Lower leg skin (tissue), 4 donors: ENCODE measurements around the gene UQCRQ. TPM values are rescaled to one million over a fixed set of nuclear protein-coding genes. Genes with fewer than 3 reads are reported as not detected.

Experiments
- DNase-seq, 2 donors: peaks; one replicate each; pipeline ENCODE4 v3.0.0-alpha.2; 2019; ENCODE audit warnings: low spot score in 2 of 2
- H3K4me3 ChIP-seq: fragments of 200-600 bp; sonication (generic); 2 replicates; pipeline ENCODE4 v1.5.1; 2017; ENCODE audit warnings: mild to moderate bottlenecking, low read depth; ENCODE audit not compliant: poor library complexity, severe bottlenecking
- POLR2A ChIP-seq, 2 donors: fragments of 450-650 bp; IDR thresholded peaks; one replicate each; pipeline ENCODE4 v1.6.1; 2016 to 2017; ENCODE audit warnings: antibody characterized with exemption in 2 of 2, mild to moderate bottlenecking in 1 of 2, moderate library complexity in 1 of 2
- WGBS, 2 donors: methylation state at CpG; one replicate each; pipeline ENCODE4 v1.1.5; 2018; 5-methylcytosine and 5-hydroxymethylcytosine counted together
- intact Hi-C: fragments of 100-400 bp; cut with DNase I; formaldehyde crosslinking; loops from one replicate; pipeline ENCODE4 v1.15.0; 2023; ENCODE audit warnings: low total_unique reads
- total RNA-seq, 4 donors: library from RNA; depleted of rRNA; stranded (reverse); fragments of >200 nt; gene quantifications; one replicate each; pipeline ENCODE4 v1.1.0, GENCODE V29; 2016
- TF ChIP-seq, protein P1 (sequence below), 3 donors: fragments of 450-650 bp; IDR thresholded peaks; one replicate each; pipeline ENCODE4 v1.5.1; 2016; ENCODE audit warnings: antibody characterized with exemption in 3 of 3, mild to moderate bottlenecking in 3 of 3, moderate library complexity in 2 of 3

UQCRQ gene
- total RNA-seq, 4 donors from 2014 or later: 56.0 to 122 (median 88.0) TPM

DNA sequence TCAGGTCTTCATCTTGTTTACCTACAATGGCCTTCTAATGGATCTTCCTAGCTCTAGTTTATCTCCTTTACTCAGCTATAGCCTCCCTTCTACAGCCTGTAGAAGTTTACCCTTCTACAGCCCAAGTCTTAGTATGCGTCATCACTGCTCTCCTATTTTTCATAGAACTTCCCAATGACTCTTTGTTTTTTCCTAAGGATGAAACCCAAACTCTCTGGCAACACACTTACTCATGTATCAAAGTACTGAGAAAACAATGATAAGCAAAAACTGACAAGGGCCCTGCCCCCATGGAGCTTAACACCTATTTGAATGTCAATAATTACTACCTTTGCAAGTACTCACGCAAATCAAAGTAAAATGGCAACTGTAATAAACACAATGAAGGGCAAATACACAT lies 40.7 kb downstream of the UQCRQ start:
- no peak for DNase-seq
- H3K4me3 ChIP-seq: no peak overlapping the region
- 97 to 99% methylated on average over 2 of the region's 2 CpGs for WGBS, 2 donors
- TF ChIP-seq, protein P1, sequence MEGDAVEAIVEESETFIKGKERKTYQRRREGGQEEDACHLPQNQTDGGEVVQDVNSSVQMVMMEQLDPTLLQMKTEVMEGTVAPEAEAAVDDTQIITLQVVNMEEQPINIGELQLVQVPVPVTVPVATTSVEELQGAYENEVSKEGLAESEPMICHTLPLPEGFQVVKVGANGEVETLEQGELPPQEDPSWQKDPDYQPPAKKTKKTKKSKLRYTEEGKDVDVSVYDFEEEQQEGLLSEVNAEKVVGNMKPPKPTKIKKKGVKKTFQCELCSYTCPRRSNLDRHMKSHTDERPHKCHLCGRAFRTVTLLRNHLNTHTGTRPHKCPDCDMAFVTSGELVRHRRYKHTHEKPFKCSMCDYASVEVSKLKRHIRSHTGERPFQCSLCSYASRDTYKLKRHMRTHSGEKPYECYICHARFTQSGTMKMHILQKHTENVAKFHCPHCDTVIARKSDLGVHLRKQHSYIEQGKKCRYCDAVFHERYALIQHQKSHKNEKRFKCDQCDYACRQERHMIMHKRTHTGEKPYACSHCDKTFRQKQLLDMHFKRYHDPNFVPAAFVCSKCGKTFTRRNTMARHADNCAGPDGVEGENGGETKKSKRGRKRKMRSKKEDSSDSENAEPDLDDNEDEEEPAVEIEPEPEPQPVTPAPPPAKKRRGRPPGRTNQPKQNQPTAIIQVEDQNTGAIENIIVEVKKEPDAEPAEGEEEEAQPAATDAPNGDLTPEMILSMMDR (IDR thresholded peaks at IDR 0.05): no peak
- TF ChIP-seq POLR2A (IDR thresholded peaks at IDR 0.05): no peak
- intact Hi-C loops: no loop called here

DNA sequence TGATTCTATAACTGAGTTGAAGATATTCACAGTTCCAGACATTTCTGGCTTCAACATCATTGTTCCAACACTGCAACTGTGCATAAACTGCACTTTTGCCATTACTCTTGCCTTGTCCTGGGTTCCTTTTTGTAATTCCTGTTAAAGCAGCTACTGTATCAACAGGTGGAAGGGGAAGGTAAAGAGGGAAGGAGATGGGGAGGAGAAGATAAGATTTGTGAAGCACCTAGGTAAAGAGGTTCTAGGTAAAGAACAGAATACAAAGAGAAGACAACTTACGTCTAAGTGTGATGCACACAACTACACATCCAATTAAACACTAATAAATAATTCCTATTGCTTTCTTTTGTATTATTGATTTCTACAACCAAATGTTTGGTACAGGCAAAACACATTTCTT lies 43.3 kb downstream of the UQCRQ start:
- TF ChIP-seq POLR2A (IDR thresholded peaks at IDR 0.05): no peak
- TF ChIP-seq, protein P1 (IDR thresholded peaks at IDR 0.05): no peak
- H3K4me3 ChIP-seq: no peak overlapping the region
- DNase-seq: no peak
- 90 to 93% methylated on average over 1 of the region's 1 CpG for WGBS, 2 donors
- intact Hi-C loops: no loop called here

DNA sequence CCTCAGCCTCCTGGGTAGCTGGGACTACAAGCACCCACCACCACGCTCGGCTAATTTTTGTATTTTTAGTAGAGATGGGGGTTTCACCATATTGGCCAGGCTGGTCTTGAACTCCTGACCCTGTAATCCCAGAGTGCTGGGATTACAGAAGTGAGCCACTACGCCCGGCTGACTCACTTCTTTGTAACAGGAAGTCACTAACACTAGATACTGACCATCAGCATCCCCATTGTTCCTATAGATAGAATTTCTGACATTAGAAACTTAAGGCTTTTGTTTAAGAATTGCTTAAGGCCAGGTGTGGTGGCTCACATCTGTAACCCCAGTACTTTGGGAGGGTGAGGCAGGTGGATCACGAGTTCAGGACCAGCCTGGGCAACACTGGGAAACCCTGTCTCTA lies 49.2 kb downstream of the UQCRQ start:
- intact Hi-C loops: no loop called here
- TF ChIP-seq, protein P1 (IDR thresholded peaks at IDR 0.05): no peak
- TF ChIP-seq POLR2A (IDR thresholded peaks at IDR 0.05): no peak
- no peak overlapping the region for H3K4me3 ChIP-seq
- DNase-seq: no peak
- 83 to 85% methylated on average over 5 of the region's 5 CpGs for WGBS, 2 donors

DNA sequence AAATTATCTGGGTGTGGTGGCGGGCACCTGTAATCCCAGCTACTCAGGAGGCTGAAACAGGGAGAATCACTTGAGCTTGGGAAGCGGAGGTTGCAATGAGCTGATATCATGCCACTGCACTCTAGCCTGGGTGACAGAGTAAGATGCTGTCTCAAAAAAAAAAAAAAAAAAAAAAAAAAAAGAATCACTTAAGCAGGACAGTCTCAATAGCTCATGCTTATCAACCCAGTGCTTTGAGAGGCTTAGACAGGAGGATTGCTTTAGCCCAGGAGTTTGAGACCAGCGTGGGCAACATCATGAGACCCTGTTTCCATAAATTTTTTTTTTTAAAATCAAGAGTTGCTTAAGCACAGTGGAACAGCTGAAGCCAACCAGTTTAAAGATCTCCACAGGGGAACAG lies 49.6 kb downstream of the UQCRQ start:
- intact Hi-C loops: no loop called here
- 98% methylated on average over 3 of the region's 3 CpGs for WGBS, 2 donors
- DNase-seq: no peak
- TF ChIP-seq, protein P1 (IDR thresholded peaks at IDR 0.05): no peak
- TF ChIP-seq POLR2A (IDR thresholded peaks at IDR 0.05): no peak
- no peak overlapping the region for H3K4me3 ChIP-seq

Other genes starting within 250 kb of the UQCRQ start
- not detected for gene IL13, start 208.5 kb upstream of the UQCRQ start, total RNA-seq
- gene IL4, start 192.7 kb upstream of the UQCRQ start, total RNA-seq: not detected
- gene KIF3A, start 129.1 kb upstream of the UQCRQ start, total RNA-seq: 1 to 10 TPM; 4.9 to 7.7 (median 6.3) TPM
- under 1 TPM in 2 of 4 donors, not detected in 2; 0.49 to 0.74 TPM for gene CCNI2, start 119.2 kb upstream of the UQCRQ start, total RNA-seq
- gene SEPTIN8, start 89.4 kb upstream of the UQCRQ start, total RNA-seq: 10 to 100 TPM; 70.0 to 99.6 (median 87.8) TPM
- 1 to 10 TPM in 1 of 4 donors, under 1 TPM in 3; 0.08 to 1.0 (median 0.79) TPM for gene SOWAHA, start 53.3 kb upstream of the UQCRQ start, total RNA-seq
- gene SHROOM1, start 36.0 kb upstream of the UQCRQ start, total RNA-seq: 1 to 10 TPM; 1.2 to 3.8 (median 2.2) TPM
- under 1 TPM; 0.17 to 0.44 (median 0.36) TPM for gene GDF9, start 173 bp upstream of the UQCRQ start, total RNA-seq
- 1 to 10 TPM in 2 of 4 donors, under 1 TPM in 1, not detected in 1; 0.84 to 2.0 (median 1.8) TPM for gene LEAP2, start 7.0 kb downstream of the UQCRQ start, total RNA-seq
- 10 to 100 TPM; 47.9 to 79.2 (median 57.9) TPM for gene AFF4, start 97.0 kb downstream of the UQCRQ start, total RNA-seq
- 10 to 100 TPM in 1 of 4 donors, 1 to 10 TPM in 3; 5.9 to 11.9 (median 6.9) TPM for gene ZCCHC10, start 159.9 kb downstream of the UQCRQ start, total RNA-seq
- 10 to 100 TPM; 33.0 to 49.3 (median 42.2) TPM for gene HSPA4, start 185.4 kb downstream of the UQCRQ start, total RNA-seq